Fibroblast of peridontal ligament (primary cell): ENCODE results near the gene TNS3.
"Not testable (repeated sequence)": the region's sequence is repeated elsewhere in the genome, so short reads cannot be mapped to it uniquely, and the experiment has no call there.

Source experiments
- DNase-seq: peaks from one replicate; pipeline ENCODE4 v3.0.0-alpha.2; 2010; ENCODE audit errors: extremely low read depth

The TNS3 gene

GRCh38 chr7:47602272-47603004 lies 20.5 kb upstream of the TNS3 start:
- no peak for DNase-seq

GRCh38 chr7:47601881-47602249 lies 20.0 kb upstream of the TNS3 start:
- no peak for DNase-seq

DNA sequence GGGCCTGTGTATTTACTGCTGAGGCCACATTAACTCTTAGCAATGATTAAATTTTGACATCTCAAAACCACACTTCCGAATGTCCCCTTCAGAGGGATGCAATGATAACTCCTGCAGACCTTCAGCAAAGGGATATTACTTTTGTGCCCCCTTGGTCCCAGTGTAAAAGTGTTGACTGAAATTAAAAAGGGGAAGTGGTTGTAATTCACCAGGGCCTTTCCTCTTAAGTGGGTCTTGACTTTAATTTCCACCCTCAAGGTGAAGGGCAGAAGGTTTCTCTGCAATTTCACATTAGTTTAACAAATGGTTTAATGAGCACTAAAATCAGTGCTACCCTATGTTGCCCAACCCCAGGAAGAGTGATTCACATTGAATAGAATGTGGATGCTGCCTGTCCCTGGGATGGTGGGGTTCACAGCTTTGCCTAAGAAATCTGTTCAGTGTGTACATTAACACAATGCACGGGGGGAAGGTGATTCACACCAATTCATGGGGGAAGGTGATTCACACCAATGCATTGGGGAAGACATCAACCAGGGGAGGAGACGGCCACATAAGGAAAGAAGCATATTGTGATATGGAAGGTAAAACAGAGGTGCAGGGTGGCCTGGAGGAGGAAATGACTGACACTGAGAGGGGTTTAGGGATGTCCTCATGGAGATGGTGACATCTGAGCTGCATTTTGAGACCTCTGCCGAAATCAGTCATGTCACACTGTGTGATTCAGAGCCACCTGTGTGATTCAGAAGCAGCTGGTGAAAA lies 19.4 kb upstream of the TNS3 start:
- DNase-seq = peak; percentile 73

- DNase-seq = peak; percentile 80
Observed at GRCh38 chr7:47600199-47601118, 18.5 kb upstream of the TNS3 start.

DNA sequence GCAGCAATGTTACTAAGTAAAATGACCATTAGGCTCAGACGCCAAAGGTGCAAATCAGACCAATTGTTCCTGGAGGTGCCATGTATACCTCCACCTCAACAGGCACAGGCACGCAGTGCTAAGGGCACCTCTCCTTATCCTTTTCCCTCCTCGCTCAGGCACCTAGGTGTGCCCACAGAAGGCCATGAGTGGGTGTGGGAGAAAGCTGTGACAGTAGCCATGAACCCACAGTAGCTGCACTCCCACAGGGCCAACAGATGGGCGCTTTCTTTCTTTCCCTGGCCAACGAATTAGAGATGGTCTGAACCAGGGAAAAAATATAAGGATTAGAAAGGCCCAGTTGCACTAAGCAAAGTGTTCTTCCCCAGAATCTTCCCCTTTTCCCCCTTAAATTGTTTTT lies 15.5 kb upstream of the TNS3 start:
- DNase-seq = no peak

- DNase-seq = no peak
Observed at GRCh38 chr7:47596502-47597202, 14.7 kb upstream of the TNS3 start.

GRCh38 chr7:47594406-47594805 lies 12.5 kb upstream of the TNS3 start:
- no peak for DNase-seq

GRCh38 chr7:47591655-47592572 lies 10.0 kb upstream of the TNS3 start:
- peak; percentile 87 for DNase-seq

DNA sequence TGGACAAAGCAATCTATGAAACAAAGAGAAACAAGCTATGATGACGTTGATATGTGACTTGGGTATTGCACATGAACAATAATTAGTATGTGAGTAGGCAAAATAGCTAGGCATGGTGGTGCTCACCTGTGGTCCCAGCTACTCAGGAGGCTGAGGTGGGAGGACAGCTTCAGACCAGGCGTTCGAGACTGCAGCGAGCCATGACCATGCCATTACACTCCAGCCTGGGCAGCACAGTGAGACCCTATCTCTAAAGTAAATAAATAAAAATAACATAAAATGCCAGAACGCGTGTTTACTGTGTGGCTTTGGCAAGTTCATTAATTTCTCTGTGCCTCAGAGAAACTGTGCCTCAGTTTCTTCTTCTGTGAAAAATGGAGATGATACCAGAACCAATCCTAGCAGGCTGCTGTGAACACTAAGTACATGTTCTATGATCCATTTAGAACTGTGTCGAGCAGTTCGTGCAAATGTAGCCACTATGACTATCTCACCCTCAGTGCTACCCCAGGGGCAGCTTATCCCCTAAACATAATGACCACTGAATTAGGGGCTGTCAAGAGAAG lies 9.3 kb upstream of the TNS3 start:
- no peak for DNase-seq

- not testable (repeated sequence) for DNase-seq
Observed at GRCh38 chr7:47590215-47590614, 8.3 kb upstream of the TNS3 start.

- no peak for DNase-seq
Observed at GRCh38 chr7:47588704-47589225, 6.9 kb upstream of the TNS3 start.

DNA sequence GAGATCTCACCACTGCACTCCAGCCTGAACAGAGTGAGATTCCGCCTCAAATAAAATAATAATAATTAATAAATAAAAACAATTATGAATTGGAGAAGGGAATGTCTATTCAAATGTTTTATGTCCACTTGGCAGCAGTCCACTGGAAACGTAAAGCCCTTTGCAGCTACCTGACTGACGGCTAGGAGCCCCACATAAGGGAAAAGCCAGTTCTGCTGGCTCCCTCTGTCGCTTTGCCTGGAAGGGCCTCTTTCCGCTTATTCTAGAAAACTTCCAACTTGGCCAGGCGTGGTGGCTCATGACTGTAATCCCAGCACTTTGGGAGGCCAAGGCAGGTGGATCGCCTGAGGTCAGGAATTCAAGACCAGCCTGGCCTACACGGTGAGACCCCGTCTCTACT lies 6.1 kb upstream of the TNS3 start:
- no peak for DNase-seq

DNA sequence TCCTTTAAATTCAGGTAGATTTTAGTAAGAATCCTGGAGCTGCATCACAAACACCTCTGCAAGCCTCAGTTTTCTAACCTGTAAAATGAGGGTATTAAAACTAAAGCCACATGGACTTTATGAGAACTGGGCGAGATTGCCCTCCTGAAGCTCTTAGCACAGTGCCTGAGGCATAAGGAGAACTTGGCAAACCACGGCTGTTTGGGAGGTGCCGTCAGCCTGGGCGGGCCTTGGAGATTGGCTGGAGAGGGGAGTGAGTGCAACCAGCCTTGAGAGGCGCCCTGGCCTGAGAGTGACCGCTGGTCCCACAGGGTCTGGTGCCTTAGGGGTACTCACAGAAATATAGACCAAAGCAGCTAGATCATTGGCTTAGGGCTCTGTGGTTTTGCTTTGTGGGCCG lies 5.4 kb upstream of the TNS3 start:
- no peak for DNase-seq

DNA sequence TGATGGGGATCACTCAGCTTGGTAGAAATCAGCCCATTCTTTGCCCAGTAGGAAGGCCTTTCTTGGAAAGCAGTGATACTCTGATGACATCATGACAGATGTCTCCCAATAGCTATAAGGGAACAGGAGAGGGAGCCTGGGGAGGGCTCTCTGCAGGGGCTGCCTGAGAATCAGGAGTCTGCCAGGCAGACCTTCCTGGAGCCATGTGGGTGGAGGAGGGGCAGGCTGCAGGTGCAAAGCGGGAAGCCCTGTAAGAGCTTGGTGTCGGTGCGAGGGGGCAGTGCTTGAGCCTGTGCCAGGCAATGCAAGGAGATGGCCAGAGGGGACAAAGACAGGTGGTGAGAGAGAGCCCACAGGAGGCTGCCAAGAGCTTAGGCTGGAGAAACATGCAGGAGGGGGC lies 5.0 kb upstream of the TNS3 start:
- DNase-seq = no peak

- DNase-seq = not testable (repeated sequence)
Observed at GRCh38 chr7:47586161-47586670, 4.3 kb upstream of the TNS3 start.

GRCh38 chr7:47584536-47584895 lies 2.6 kb upstream of the TNS3 start:
- DNase-seq = peak; percentile 76

DNA sequence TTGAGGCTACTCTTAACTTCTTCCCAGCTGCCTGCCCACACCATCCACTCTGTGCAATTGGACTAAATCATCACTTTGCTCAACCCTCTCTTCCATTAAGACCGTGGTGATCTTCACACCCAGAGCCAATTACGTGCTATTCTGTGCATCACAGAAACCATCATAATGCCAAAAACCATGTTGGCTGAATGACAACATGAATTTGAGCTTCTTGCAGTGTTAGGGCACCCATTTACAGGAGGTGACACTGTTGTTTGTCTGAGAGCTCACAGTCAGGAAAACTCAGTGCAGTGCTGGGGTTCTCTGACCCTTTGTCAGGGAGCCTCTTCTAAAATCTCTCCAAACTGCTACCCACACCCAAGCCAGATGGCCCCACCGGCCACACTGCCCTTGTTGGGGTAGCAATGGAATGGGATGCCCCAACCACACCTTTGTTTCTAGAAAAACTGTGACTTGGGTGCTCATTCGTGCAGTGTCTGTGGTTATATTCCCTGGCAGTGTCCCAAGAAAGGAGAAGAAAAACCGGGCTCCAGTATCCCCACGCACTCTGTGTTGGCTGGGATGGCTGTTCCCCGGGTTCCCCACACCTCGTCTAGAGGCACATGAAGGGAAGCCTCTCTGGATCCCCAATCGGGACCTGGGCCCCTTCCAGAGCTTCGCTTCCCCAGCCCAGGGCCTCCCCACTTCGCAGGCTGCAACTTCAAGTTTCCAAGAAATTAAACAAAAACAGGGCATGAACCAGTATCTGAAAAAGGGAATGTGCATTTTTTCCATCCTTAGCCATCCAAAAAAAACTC lies 2.0 kb upstream of the TNS3 start:
- no peak for DNase-seq

GRCh38 chr7:47582764-47583738 lies 1.1 kb upstream of the TNS3 start:
- DNase-seq = peak; percentile 56
